Erythroblast (primary cell): ENCODE data around the gene KCNK10.

Experiments used
- GATA1 ChIP-seq: IDR thresholded peaks from 2 replicates; pipeline ENCODE4 v1.6.1; 2011; ENCODE audit warnings: low read depth, mild to moderate bottlenecking, control low read depth, low read length, moderate library complexity
- POLR2A ChIP-seq: IDR thresholded peaks from 2 replicates; pipeline ENCODE4 v1.6.1; 2011; ENCODE audit warnings: mild to moderate bottlenecking, low read length

GRCh38 chr14:88146881-88147649 lies 176.0 kb downstream of the KCNK10 start:
- TF ChIP-seq POLR2A (no peak), GATA1 (no peak)
